MM.1S (cell line): ENCODE data around the gene ZNF521.

Source experiments
- CTCF ChIP-seq: fragments of 300-600 bp; sonication (generic); IDR thresholded peaks from 2 replicates; pipeline ENCODE4 v1.5.1; 2016; ENCODE audit warnings: antibody characterized with exemption, low read length, mixed read lengths
- EZH2 ChIP-seq: fragments of 300-600 bp; sonication (generic); optimal IDR thresholded peaks from 2 replicates; pipeline ENCODE3; 2017; ENCODE audit warnings: low read depth, mild to moderate bottlenecking, antibody characterized with exemption, low read length, mixed read lengths
- EZH2phosphoT487 ChIP-seq: fragments of 300-600 bp; sonication (generic); IDR thresholded peaks from 2 replicates; pipeline ENCODE4 v1.6.1; 2018; ENCODE audit warnings: antibody characterized with exemption, low read length

DNA sequence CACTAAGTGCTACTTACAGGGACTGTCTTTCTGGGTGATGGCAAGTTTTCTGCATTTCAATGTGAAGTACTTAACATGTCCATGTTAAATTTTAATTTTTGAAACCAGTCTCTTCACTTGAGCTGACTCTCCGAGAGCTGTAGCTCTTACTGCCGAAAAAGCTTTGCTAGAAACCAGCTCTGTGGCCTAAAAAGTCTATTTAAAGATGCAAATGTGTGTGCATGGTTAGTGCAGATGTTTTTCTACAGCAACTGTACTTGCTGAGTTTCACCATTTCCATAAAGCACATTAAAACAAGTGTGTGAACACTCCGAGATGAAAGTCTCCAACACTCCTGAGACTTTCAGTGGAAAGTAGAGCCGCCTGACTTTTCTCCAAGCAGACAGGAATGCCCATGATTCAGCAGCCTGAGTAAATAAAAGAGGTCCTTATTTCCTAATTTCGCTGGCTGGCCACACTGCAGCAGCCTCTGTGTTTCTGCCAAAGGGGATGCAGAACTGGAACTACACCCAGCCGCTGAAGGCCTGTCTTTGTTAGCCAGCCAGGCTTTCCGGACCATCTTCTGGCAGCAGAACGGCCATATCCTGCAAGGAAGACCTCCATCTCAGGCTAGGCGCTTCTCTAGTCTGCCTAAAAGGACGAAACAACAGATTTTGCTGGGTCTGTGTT is 121.2 kb downstream of the ZNF521 start:
- TF ChIP-seq CTCF: no peak
- no peak for TF ChIP-seq EZH2
- no peak for TF ChIP-seq EZH2phosphoT487
